SKM-1 treated with dmso at 0.1 percent for 144 hours (cell line): Measurements from ENCODE around the gene NPPC.
A peak's percentile ranks its signal among the peaks of the same experiment; 100 is the strongest.
"Not testable (repeated sequence)": the region's sequence is repeated elsewhere in the genome, so short reads cannot be mapped to it uniquely, and the experiment has no call there.

ENCODE experiments used
- DNase-seq: peaks from one replicate; lab custom pipeline; 2025; ENCODE audit not compliant: unreplicated experiment; lab: John Stamatoyannopoulos, UW

NPPC gene

GRCh38 chr2:231922311-231923009 is 3.7 kb downstream of the NPPC start:
- DNase-seq, result no peak

- DNase-seq, result no peak
These were observed 5.4 kb downstream of the NPPC start for GRCh38 chr2:231920795-231921194.

- no peak for DNase-seq
These were observed 5.8 kb downstream of the NPPC start for GRCh38 chr2:231920366-231920765.

- DNase-seq, result no peak
These were observed 6.7 kb downstream of the NPPC start for GRCh38 chr2:231919341-231920035.

- no peak for DNase-seq
These were observed 7.5 kb downstream of the NPPC start for GRCh38 chr2:231918501-231919330.

- no peak for DNase-seq
These were observed 8.7 kb downstream of the NPPC start for GRCh38 chr2:231917280-231918066.

- no peak for DNase-seq
These were observed 12.0 kb downstream of the NPPC start for GRCh38 chr2:231914077-231914690.

- no peak for DNase-seq
These were observed 14.8 kb downstream of the NPPC start for GRCh38 chr2:231911381-231911780.

GRCh38 chr2:231910771-231911170 is 15.4 kb downstream of the NPPC start:
- DNase-seq, result no peak

GRCh38 chr2:231910161-231910560 is 16.0 kb downstream of the NPPC start:
- DNase-seq, result not testable (repeated sequence)

GRCh38 chr2:231909631-231910030 is 16.6 kb downstream of the NPPC start:
- DNase-seq, result no peak

GRCh38 chr2:231908584-231908983 is 17.6 kb downstream of the NPPC start:
- DNase-seq, result no peak

- DNase-seq, result no peak
These were observed 18.4 kb downstream of the NPPC start for GRCh38 chr2:231907765-231908164.

GRCh38 chr2:231905026-231905425 is 21.2 kb downstream of the NPPC start:
- DNase-seq, result no peak

GRCh38 chr2:231904161-231904611 is 22.0 kb downstream of the NPPC start:
- DNase-seq, result no peak

- DNase-seq, result no peak
These were observed 23.6 kb downstream of the NPPC start for GRCh38 chr2:231902598-231902997.

- DNase-seq, result no peak
These were observed 25.2 kb downstream of the NPPC start for GRCh38 chr2:231900972-231901371.

- DNase-seq, result peak; percentile 40
These were observed 25.7 kb downstream of the NPPC start for GRCh38 chr2:231900486-231900942.

- DNase-seq, result no peak
These were observed 31.4 kb downstream of the NPPC start for GRCh38 chr2:231894566-231895380.

- DNase-seq, result no peak
These were observed 34.7 kb downstream of the NPPC start for GRCh38 chr2:231891514-231891905.
